ENCODE results near the gene LDHAL6B. TPM values are rescaled to one million over a fixed set of nuclear protein-coding genes. Genes with fewer than 3 reads are reported as not detected.

The LDHAL6B gene
- total and polyA plus RNA-seq, 7 donors = not detected

- Histone ChIP-seq H3K4me1 (no peaks in the 10 kb centered on the region), H3K27ac (no peak overlapping the region), H3K9me3 (no peaks in the 10 kb centered on the region), H3K36me3 (peaks cover 0 to 28% (median 0%) of the 10 kb centered on the region in 4 donors), H3K4me3 (no peak overlapping the region), H3K27me3 (no peaks in the 10 kb centered on the region)
- intact Hi-C loops (cut with DNase I) = no loop called here
- 70 to 72% methylated on average over 4 of the region's 4 CpGs for WGBS, 2 donors
- TF ChIP-seq EP300 (IDR thresholded peaks at IDR 0.05) = no peak
- TF ChIP-seq CTCF (IDR thresholded peaks at IDR 0.05) = no peak
- TF ChIP-seq POLR2A (IDR thresholded peaks at IDR 0.05) = no peak
- TF ChIP-seq POLR2AphosphoS5 (IDR thresholded peaks at IDR 0.05) = no peak
- DNase-seq = no peak
Observed at GRCh38 chr15:59257140-59257539, 50.5 kb downstream of the LDHAL6B start.

Small RNA genes within 50 kb of the gene (small RNA-seq; reads per million reads assigned to genes)
- gene MIR2116 = 0.11 to 0.36 (median 0.22) reads per million in 3 donors
- 0 reads per million in 3 donors for gene RNU4-80P

Other genes with a start within 250 kb of the LDHAL6B start
- 10 to 100 TPM; 15.0 to 28.6 (median 20.8) TPM for gene RNF111, start 219.2 kb upstream of the LDHAL6B start, total RNA-seq
- gene RNF111, start 219.2 kb upstream of the LDHAL6B start, polyA plus RNA-seq = 10 to 100 TPM in 1 of 3 donors, 1 to 10 TPM in 2; 7.6 to 13.8 (median 9.6) TPM
- 1 to 10 TPM in 1 of 4 donors, under 1 TPM in 2, not detected in 1; 0.33 to 1.9 (median 0.36) TPM for gene CCNB2, start 101.7 kb upstream of the LDHAL6B start, total RNA-seq
- gene CCNB2, start 101.7 kb upstream of the LDHAL6B start, polyA plus RNA-seq = 10 to 100 TPM in 2 of 3 donors, 1 to 10 TPM in 1; 7.8 to 40.5 (median 14.1) TPM
- 10 to 100 TPM; 20.6 to 32.1 (median 22.9) TPM for gene MYO1E, start 166.0 kb downstream of the LDHAL6B start, total RNA-seq
- 10 to 100 TPM; 44.4 to 92.2 (median 74.1) TPM for gene MYO1E, start 166.0 kb downstream of the LDHAL6B start, polyA plus RNA-seq
- gene FAM81A, start 231.3 kb downstream of the LDHAL6B start, total RNA-seq = 1 to 10 TPM in 3 of 4 donors, not detected in 1; 1.8 to 4.7 (median 2.1) TPM
- gene FAM81A, start 231.3 kb downstream of the LDHAL6B start, polyA plus RNA-seq = 1 to 10 TPM in 2 of 3 donors, under 1 TPM in 1; under 0.01 to 3.7 (median 2.8) TPM